T1000 (cell line): ENCODE results near the gene LRRC2.
"Not testable (repeated sequence)": the region's sequence is repeated elsewhere in the genome, so short reads cannot be mapped to it uniquely, and the experiment has no call there.

Experiments
- DNase-seq: peaks from one replicate; lab custom pipeline; 2025; ENCODE audit warnings: mixed read lengths; lab: John Stamatoyannopoulos, UW

The LRRC2 gene

GRCh38 chr3:46580675-46581074 lies 14.6 kb upstream of the LRRC2 start:
- no peak for DNase-seq

- DNase-seq: no peak
These were observed 13.7 kb upstream of the LRRC2 start for GRCh38 chr3:46579756-46580286.

- no peak for DNase-seq
These were observed 13.1 kb upstream of the LRRC2 start for GRCh38 chr3:46578973-46579755.

GRCh38 chr3:46577580-46578249 lies 11.6 kb upstream of the LRRC2 start:
- DNase-seq: not testable (repeated sequence)

- no peak for DNase-seq
These were observed 10.8 kb upstream of the LRRC2 start for GRCh38 chr3:46576879-46577278.

GRCh38 chr3:46576386-46576785 lies 10.3 kb upstream of the LRRC2 start:
- DNase-seq: no peak

GRCh38 chr3:46575577-46576222 lies 9.6 kb upstream of the LRRC2 start:
- DNase-seq: no peak

GRCh38 chr3:46574881-46575576 lies 8.9 kb upstream of the LRRC2 start:
- DNase-seq: no peak

GRCh38 chr3:46574243-46574646 lies 8.1 kb upstream of the LRRC2 start:
- no peak for DNase-seq

- DNase-seq: no peak
These were observed 7.6 kb upstream of the LRRC2 start for GRCh38 chr3:46573701-46574100.

- DNase-seq: no peak
These were observed 5.6 kb upstream of the LRRC2 start for GRCh38 chr3:46571684-46572083.

- no peak for DNase-seq
These were observed 479 bp downstream of the LRRC2 start for GRCh38 chr3:46565607-46566039.

GRCh38 chr3:46565077-46565476 lies 1.0 kb downstream of the LRRC2 start:
- DNase-seq: no peak

GRCh38 chr3:46564190-46565021 lies 1.7 kb downstream of the LRRC2 start:
- DNase-seq: no peak

- no peak for DNase-seq
These were observed 4.2 kb downstream of the LRRC2 start for GRCh38 chr3:46561951-46562350.

GRCh38 chr3:46561511-46561910 lies 4.6 kb downstream of the LRRC2 start:
- DNase-seq: no peak

- DNase-seq: no peak
These were observed 6.9 kb downstream of the LRRC2 start for GRCh38 chr3:46559091-46559704.

- peak; percentile 53 for DNase-seq
These were observed 7.7 kb downstream of the LRRC2 start for GRCh38 chr3:46558184-46559043.

GRCh38 chr3:46557814-46558183 lies 8.3 kb downstream of the LRRC2 start:
- DNase-seq: no peak

GRCh38 chr3:46553154-46553553 lies 12.9 kb downstream of the LRRC2 start:
- no peak for DNase-seq
